Keratinocyte (primary cell): ENCODE results near the gene C10orf71. TPM values are rescaled to one million over a fixed set of nuclear protein-coding genes. Genes with fewer than 3 reads are reported as not detected.

Source experiments
- DNase-seq: peaks from one replicate; pipeline ENCODE4 v3.0.0-alpha.2; 2011; ENCODE audit warnings: low read depth, missing footprints, low spot score
- FAIRE-seq: peaks from 2 replicates; lab custom pipeline; 2011; peaks lifted over from hg19 to GRCh38; lab: Jason Lieb, UNC
- H2AFZ ChIP-seq: 2 replicates; pipeline ENCODE4 v1.6.0; 2012; ENCODE audit warnings: low read length, control low read depth, inconsistent platforms; ENCODE audit not compliant: control insufficient read depth
- H3K27ac ChIP-seq: 2 replicates; pipeline ENCODE4 v1.5.1; 2011; ENCODE audit warnings: low read length; ENCODE audit not compliant: control insufficient read depth, insufficient read depth
- H3K27me3 ChIP-seq: 3 replicates; pipeline ENCODE4 v1.6.0; 2011; ENCODE audit warnings: low read length; ENCODE audit not compliant: control insufficient read depth, insufficient read depth; ENCODE audit errors: extremely low read depth
- H3K36me3 ChIP-seq, 2 experiments: 2 replicates in 1 of 2; 3 replicates in 1 of 2; pipeline ENCODE4 v1.5.1; 2011; ENCODE audit warnings: low read length in 2 of 2, mild to moderate bottlenecking in 1 of 2; ENCODE audit not compliant: control insufficient read depth in 2 of 2, insufficient read depth in 2 of 2; ENCODE audit errors: extremely low read depth in 1 of 2
- H3K4me1 ChIP-seq: 3 replicates; pipeline ENCODE4 v1.5.1; 2011; ENCODE audit warnings: low read length; ENCODE audit not compliant: control insufficient read depth, insufficient read depth; ENCODE audit errors: extremely low read depth
- H3K4me2 ChIP-seq: 3 replicates; pipeline ENCODE4 v1.6.0; 2011; ENCODE audit warnings: low read depth, low read length; ENCODE audit not compliant: control insufficient read depth, insufficient read depth; ENCODE audit errors: extremely low read depth
- H3K4me3 ChIP-seq, 3 experiments: fragments of 200-600 bp in 1 of 3; sonication (generic) in 1 of 3; 2 replicates in 2 of 3; 3 replicates in 1 of 3; pipeline ENCODE4 v1.5.1; 2011 to 2016; ENCODE audit warnings: low read length in 3 of 3, mild to moderate bottlenecking in 3 of 3, control low read depth in 2 of 3, inconsistent platforms in 1 of 3, low read depth in 1 of 3, mixed read lengths in 1 of 3, mixed run types in 1 of 3, moderate library complexity in 1 of 3; ENCODE audit not compliant: control insufficient read depth in 2 of 3, insufficient read depth in 2 of 3; ENCODE audit errors: extremely low read depth in 1 of 3
- H3K79me2 ChIP-seq: 2 replicates; pipeline ENCODE4 v1.6.0; 2012; ENCODE audit warnings: low read length; ENCODE audit not compliant: control insufficient read depth, insufficient read depth
- H3K9ac ChIP-seq: 3 replicates; pipeline ENCODE4 v1.6.0; 2011; ENCODE audit warnings: low read length; ENCODE audit not compliant: control insufficient read depth, insufficient read depth; ENCODE audit errors: extremely low read depth
- H3K9me1 ChIP-seq: 3 replicates; pipeline ENCODE4 v1.6.0; 2011; ENCODE audit warnings: low read length; ENCODE audit not compliant: control insufficient read depth, insufficient read depth; ENCODE audit errors: extremely low read depth
- H3K9me3 ChIP-seq: 2 replicates; pipeline ENCODE4 v1.5.1; 2012; ENCODE audit warnings: low read depth, low read length; ENCODE audit not compliant: control insufficient read depth
- H4K20me1 ChIP-seq: 3 replicates; pipeline ENCODE4 v1.6.0; 2011; ENCODE audit warnings: low read length; ENCODE audit not compliant: control insufficient read depth, insufficient read depth; ENCODE audit errors: extremely low read depth
- CTCF ChIP-seq, 3 experiments: IDR thresholded peaks in 1 of 3; conservative IDR thresholded peaks in 1 of 3; optimal IDR thresholded peaks in 1 of 3; 2 replicates in 2 of 3; 3 replicates in 1 of 3; pipeline versions ENCODE3 to v1.5.1; 2011; ENCODE audit warnings: low read length in 3 of 3, mild to moderate bottlenecking in 3 of 3, moderate library complexity in 2 of 3, control low read depth in 1 of 3, inconsistent platforms in 1 of 3; ENCODE audit not compliant: insufficient read depth in 2 of 3; ENCODE audit errors: extremely low read depth in 1 of 3
- EZH2 ChIP-seq: IDR thresholded peaks from one replicate; pipeline ENCODE4 v1.6.1; 2012; ENCODE audit warnings: inconsistent platforms, mild to moderate bottlenecking, low read length, moderate library complexity
- dilution Hi-C: fragments of 300-500 bp; cut with MboI; formaldehyde crosslinking; loops from one replicate; pipeline ENCODE4 v1.7.0; 2020; ENCODE audit warnings: low sequenced_read_pairs; ENCODE audit not compliant: extremely low pct_ligation_motif_present
- polyA plus RNA-seq, 5 experiments: library from polyadenylated mRNA; depleted of rRNA in 3 of 5; stranded (reverse) in 3 of 5; stranded (forward) in 1 of 5; unstranded in 1 of 5; fragments of >200 nt; gene quantifications; 1 replicate in 1 of 5; 2 replicates in 3 of 5; 3 replicates in 1 of 5; pipeline versions ENCODE4 v1.2.1 to v1.2.3, GENCODE V29; 2011 to 2012; ENCODE audit warnings: missing spikeins in 2 of 5, low read depth in 1 of 5, low replicate concordance in 1 of 5

The C10orf71 gene
- polyA plus RNA-seq, 1 donor (not counting 4 experiments of a cell fraction or from before 2014, with no cell fraction given): not detected

DNA sequence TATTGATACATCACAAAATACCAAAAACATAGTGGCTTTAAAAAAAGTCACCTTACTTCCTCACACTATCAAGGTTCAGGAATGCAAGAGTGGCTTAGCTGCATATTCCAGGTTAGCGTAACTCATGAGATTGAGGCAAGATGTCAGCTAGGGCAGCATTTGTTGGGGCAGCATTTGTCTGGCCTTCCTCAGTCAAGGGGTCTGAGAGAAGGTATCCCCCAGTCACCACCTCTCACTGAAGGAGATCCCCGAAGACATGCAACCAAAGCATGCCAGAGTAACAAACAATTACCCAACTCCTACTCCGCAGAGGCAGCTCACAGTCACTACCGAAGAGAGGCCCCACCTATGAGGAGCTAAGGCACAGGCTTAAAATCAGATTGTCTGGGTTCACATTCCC is 48.4 kb downstream of the C10orf71 start:
- no peaks in the 10 kb centered on the region for H3K27me3 ChIP-seq
- DNase-seq: no peak
- no peaks in the 10 kb centered on the region for H4K20me1 ChIP-seq
- H3K36me3 ChIP-seq: no peaks in the 10 kb centered on the region
- FAIRE-seq: no peak
- H3K4me2 ChIP-seq: no peak overlapping the region
- no peak overlapping the region for H3K27ac ChIP-seq
- TF ChIP-seq CTCF (optimal IDR thresholded peaks at IDR 0.05 in 1 of 3, IDR thresholded peaks at IDR 0.05 in 1 of 3, conservative IDR thresholded peaks at IDR 0.05 in 1 of 3; ENCODE audit: extremely low read depth in 1 of 3, insufficient read depth in 2 of 3, low read length in 3 of 3): no peak
- TF ChIP-seq EZH2: no peak
- no peaks in the 10 kb centered on the region for H3K9me1 ChIP-seq
- H3K9me3 ChIP-seq: no peaks in the 10 kb centered on the region
- dilution Hi-C loops: no loop called here
- H2AFZ ChIP-seq: no peak overlapping the region
- no peak overlapping the region for H3K4me3 ChIP-seq
- H3K79me2 ChIP-seq: no peaks in the 10 kb centered on the region
- H3K4me1 ChIP-seq: no peaks in the 10 kb centered on the region
- no peak overlapping the region for H3K9ac ChIP-seq

GRCh38 chr10:49347827-49348226 is 48.9 kb downstream of the C10orf71 start:
- Histone ChIP-seq H2AFZ (no peak overlapping the region), H3K36me3 (no peaks in the 10 kb centered on the region), H4K20me1 (no peaks in the 10 kb centered on the region), H3K27ac (no peak overlapping the region), H3K9ac (no peak overlapping the region), H3K79me2 (no peaks in the 10 kb centered on the region), H3K9me3 (no peaks in the 10 kb centered on the region), H3K27me3 (no peaks in the 10 kb centered on the region), H3K9me1 (no peaks in the 10 kb centered on the region), H3K4me2 (no peak overlapping the region), H3K4me3 (no peak overlapping the region), H3K4me1 (no peaks in the 10 kb centered on the region)
- TF ChIP-seq CTCF (optimal IDR thresholded peaks at IDR 0.05 in 1 of 3, IDR thresholded peaks at IDR 0.05 in 1 of 3, conservative IDR thresholded peaks at IDR 0.05 in 1 of 3; ENCODE audit: extremely low read depth in 1 of 3, insufficient read depth in 2 of 3, low read length in 3 of 3) (no peak), EZH2 (no peak)
- dilution Hi-C loops: no loop called here
- FAIRE-seq (no peak), DNase-seq (no peak)
